ENCODE results near the gene CD81. TPM values are rescaled to one million over a fixed set of nuclear protein-coding genes. Genes with fewer than 3 reads are reported as not detected.
A peak's percentile ranks its signal among the peaks of the same experiment; 100 is the strongest.

CD81 gene
- total RNA-seq, 1 experiment from 2014 or later, result 296 TPM

DNA sequence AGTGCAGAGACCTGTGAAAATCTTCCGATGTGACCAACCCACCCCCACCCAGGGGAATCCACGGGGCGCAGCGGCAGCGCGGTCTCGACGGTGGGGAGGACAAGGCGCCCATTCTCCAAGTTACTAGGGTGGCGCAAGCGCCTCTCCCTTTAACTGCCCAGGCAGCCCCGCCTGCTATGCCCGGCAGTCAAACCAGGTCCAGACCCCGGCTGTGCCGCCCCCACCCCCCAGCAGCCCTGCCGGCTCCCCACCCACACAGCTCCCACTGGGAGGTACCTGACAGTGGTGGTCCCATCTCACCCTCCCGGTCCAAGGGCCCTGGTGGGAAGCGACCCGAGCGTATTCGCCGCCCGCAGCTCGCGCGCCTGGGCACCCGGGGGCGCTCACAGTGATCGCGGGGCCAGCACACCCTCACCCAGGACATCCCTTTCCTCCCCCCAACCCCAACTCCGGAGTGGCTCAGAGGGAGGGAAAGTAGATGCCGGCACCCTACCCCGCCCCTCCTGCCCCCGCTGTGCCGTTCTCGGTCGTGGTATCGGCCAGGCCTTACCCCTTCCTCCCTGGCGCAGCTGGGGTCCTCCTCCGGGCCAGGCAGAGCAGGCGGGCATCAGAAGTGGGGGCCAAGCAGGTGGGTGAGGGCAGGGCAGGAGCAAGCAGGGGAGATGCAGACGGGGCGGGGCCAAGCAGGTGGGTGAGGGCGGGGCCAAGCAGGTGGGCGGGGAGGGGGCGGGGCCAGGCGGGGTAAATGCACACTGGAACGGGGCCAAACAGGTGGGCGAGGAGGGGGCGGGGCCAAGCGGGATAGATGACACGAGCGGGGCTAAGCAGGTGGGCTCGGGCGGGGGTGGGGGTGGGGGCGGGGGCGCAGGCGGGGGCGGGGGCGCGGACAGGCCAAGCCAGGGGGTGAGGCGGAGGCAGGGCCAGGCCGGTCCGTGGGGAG, 67.0 kb downstream of the CD81 start, which contains the start of gene TRPM5:
TSS of gene TRPM5 (minus strand) at position 634 of the 940 bp plus-strand sequence. CDS start 21,478 bp downstream, outside the sequence.
- BruUV-seq (replicated peaks), result no TSS peak
- ATAC-seq (peak; percentile 58), DNase-seq (ENCODE audit: low read depth, low spot score) (peak; percentile 7)
- Histone ChIP-seq H3K4me2 (ENCODE audit: low read length) (peak within 1 kb of the TSS; percentile 96), H4K20me1 (ENCODE audit: insufficient read depth) (no peaks in the 10 kb centered on the region), H3K9ac (ENCODE audit: low read length) (peak within 1 kb of the TSS; percentile 59), H3K9me2 (ENCODE audit: insufficient read depth) (no peaks in the 10 kb centered on the region), H3K36me3 (ENCODE audit: control insufficient read depth in 1 of 2, insufficient read depth in 2 of 2, low read length in 2 of 2) (no peaks in the 10 kb centered on the region), H3K4me3 (replicated peaks in 1 of 2; ENCODE audit: low read depth in 1 of 2, low read length in 2 of 2) (peak within 1 kb of the TSS; percentile 57 to 64), H2AFZ (ENCODE audit: low read depth, low read length, poor library complexity, severe bottlenecking) (no peak within 1 kb of the TSS), H3K79me2 (ENCODE audit: insufficient read depth, low read length) (no peaks in the 10 kb centered on the region), H3K27ac (ENCODE audit: low read depth, low read length) (peak within 1 kb of the TSS; percentile 24; the same call in 1 of the 2 replicates), H3K4me1 (ENCODE audit: control insufficient read depth in 1 of 2, insufficient read depth in 2 of 2, low read length in 2 of 2) (peaks cover 13 to 21% of the 10 kb centered on the region in 2 experiments), H3K9me3 (ENCODE audit: control insufficient read depth in 1 of 2, insufficient read depth in 1 of 2, low read depth in 1 of 2, low read length in 2 of 2) (no peaks in the 10 kb centered on the region), H3K27me3 (ENCODE audit: insufficient read depth, low read length) (peaks cover 16% of the 10 kb centered on the region; the same call in 1 of the 2 replicates)
- ChIA-PET CTCF (interaction anchor here (0.6 kb wide), 1 partner anchor 850 kb away, joined by 3 read pairs; no protein-coding TSS in a partner anchor), POLR2A (no interaction called here), RAD21 (ENCODE audit: low non-redundant PET in 1 of 2, low total read pairs in 2 of 2, uncharacterized antibody in 2 of 2, unreplicated experiment in 2 of 2) (no interaction called here)
- intact Hi-C loops (cut with micrococcal nuclease), result no loop called here
- TF ChIP-seq, protein P1, sequence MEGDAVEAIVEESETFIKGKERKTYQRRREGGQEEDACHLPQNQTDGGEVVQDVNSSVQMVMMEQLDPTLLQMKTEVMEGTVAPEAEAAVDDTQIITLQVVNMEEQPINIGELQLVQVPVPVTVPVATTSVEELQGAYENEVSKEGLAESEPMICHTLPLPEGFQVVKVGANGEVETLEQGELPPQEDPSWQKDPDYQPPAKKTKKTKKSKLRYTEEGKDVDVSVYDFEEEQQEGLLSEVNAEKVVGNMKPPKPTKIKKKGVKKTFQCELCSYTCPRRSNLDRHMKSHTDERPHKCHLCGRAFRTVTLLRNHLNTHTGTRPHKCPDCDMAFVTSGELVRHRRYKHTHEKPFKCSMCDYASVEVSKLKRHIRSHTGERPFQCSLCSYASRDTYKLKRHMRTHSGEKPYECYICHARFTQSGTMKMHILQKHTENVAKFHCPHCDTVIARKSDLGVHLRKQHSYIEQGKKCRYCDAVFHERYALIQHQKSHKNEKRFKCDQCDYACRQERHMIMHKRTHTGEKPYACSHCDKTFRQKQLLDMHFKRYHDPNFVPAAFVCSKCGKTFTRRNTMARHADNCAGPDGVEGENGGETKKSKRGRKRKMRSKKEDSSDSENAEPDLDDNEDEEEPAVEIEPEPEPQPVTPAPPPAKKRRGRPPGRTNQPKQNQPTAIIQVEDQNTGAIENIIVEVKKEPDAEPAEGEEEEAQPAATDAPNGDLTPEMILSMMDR (IDR thresholded peaks at IDR 0.05 in 2 of 3, conservative IDR thresholded peaks at IDR 0.05 in 1 of 3; ENCODE audit: borderline replicate concordance in 1 of 3, insufficient read depth in 1 of 3, low read depth in 2 of 3, low read length in 2 of 3), result peak in 1 of 3 experiments; percentile 27; a peak in 1 of 6 replicates
- no peak for TF ChIP-seq FOSL1 (IDR thresholded peaks at IDR 0.05; ENCODE audit: low read depth)

Data from HCT116 (cell line).